Gastrocnemius medialis (tissue), 4 donors: ENCODE data around the gene PDGFC.

Experiments used
- CTCF ChIP-seq, 5 experiments: fragments of 450-650 bp in 3 of 5; fragments of 200-600 bp in 2 of 5; sonication (generic) in 2 of 5; IDR thresholded peaks in 4 of 5; conservative IDR thresholded peaks in 1 of 5; 1 replicate in 4 of 5; 2 replicates in 1 of 5; pipeline ENCODE4 v1.5.1; 2016 to 2019; ENCODE audit warnings: antibody characterized with exemption in 5 of 5, mild to moderate bottlenecking in 3 of 5, moderate library complexity in 3 of 5
- POLR2A ChIP-seq, 2 donors: fragments of 450-650 bp; IDR thresholded peaks; one replicate each; pipeline ENCODE4 v1.6.1; 2017; ENCODE audit warnings: antibody characterized with exemption in 2 of 2, mild to moderate bottlenecking in 2 of 2, moderate library complexity in 2 of 2

DNA sequence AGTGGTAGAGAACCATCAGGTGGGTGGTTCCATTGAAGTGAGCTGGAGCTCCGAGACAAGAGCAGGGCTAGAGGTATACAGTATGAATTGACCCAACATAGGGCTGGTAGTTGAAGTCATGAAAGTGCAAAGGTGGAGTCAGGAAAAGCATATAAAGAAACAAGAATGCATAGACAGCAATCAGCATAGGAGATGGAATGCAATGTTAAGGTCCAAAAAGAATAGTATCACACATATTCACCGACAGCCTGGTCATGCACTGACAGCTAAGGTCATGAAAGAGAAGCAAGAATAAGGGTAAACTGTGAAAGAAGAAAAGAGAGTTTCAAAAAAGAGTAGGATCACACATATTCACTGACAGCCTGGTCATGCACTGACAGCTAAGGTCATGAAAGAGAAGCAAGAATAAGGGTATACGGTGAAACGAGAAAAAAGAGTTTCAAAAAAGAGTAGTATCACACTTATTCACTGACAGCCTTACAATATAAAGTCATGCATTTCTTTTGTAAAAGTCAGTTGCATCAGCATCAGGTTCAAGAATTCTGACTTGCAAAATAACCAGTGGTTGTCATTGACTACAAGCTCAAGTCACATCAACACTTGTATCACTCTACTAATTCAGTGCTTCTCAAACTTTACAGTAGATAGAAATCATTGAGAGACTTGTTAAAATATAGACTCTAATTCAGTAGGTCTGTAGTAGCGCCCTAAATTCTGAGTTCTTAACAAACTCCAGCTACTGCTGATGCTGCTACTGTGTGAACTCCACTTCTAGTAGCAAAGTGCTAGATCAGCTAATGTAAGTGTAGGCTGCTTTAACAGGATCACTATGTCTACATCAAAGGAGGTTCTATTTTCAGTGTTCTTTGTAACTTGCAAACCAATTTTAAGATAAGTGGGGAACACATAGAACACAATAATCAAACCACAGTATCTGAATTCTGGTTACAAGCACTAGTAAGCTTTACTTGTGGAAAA is 221.9 kb downstream of the PDGFC start:
- TF ChIP-seq CTCF (IDR thresholded peaks at IDR 0.05 in 4 of 5, conservative IDR thresholded peaks at IDR 0.05 in 1 of 5) (no peak), POLR2A (IDR thresholded peaks at IDR 0.05) (no peak)
